NCI-H345 (cell line): ENCODE data around the gene PLXDC1.

Experiments used
- DNase-seq: peaks from one replicate; lab custom pipeline; 2025; lab: John Stamatoyannopoulos, UW

PLXDC1 gene

DNA sequence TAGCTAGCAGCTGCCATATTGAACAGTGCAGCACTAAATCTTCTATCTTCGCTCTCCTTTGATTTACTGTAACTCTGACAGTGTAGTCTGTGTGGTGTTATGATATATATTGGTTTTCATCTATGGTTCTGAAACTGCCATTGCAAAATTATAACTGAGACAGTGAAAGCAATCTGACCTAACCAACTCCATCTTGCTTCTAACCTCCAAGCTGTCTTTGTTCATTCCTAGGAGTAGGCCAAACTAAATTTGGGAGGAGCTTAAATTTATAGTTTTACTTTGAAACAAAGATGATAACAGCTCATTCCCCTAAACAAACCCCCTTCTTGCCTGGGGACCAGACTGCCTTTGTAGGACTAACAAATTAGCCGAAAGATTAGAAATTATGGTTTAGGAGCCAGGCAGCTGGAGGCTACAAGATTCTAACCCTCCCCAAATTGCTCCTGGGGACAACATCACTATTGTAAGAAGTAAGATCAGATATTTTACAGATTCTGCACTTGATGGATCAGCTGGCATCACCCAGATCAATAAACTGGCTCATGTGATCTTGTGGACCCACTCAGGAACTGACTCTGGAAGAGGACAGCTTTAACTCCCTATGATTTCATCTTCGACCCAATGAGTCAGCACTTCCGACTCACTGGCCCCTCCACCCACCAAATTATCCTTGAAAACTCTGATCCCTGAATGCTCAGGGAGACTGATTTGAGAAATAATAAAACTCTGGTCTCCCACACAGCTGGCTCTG lies 137.2 kb downstream of the PLXDC1 start:
- DNase-seq: no peak
